Fibroblast of skin of right quadriceps (primary cell): ENCODE data around the gene GPR15.
"Not testable (repeated sequence)": the region's sequence is repeated elsewhere in the genome, so short reads cannot be mapped to it uniquely, and the experiment has no call there.

Experiments
- DNase-seq: peaks from one replicate; pipeline ENCODE4 v3.0.0-alpha.2; 2013

GPR15 gene

GRCh38 chr3:98559769-98560168 lies 28.0 kb downstream of the GPR15 start:
- not testable (repeated sequence) for DNase-seq

GRCh38 chr3:98560911-98561310 lies 29.1 kb downstream of the GPR15 start:
- no peak for DNase-seq

GRCh38 chr3:98561727-98562521 lies 30.1 kb downstream of the GPR15 start:
- peak; percentile 7 for DNase-seq

GRCh38 chr3:98563661-98564281 lies 32.0 kb downstream of the GPR15 start:
- DNase-seq, result peak; percentile 68

GRCh38 chr3:98564282-98565005 lies 32.7 kb downstream of the GPR15 start:
- no peak for DNase-seq

GRCh38 chr3:98565237-98565643 lies 33.5 kb downstream of the GPR15 start:
- DNase-seq, result peak; percentile 9

- no peak for DNase-seq
Measured at GRCh38 chr3:98565843-98566242, 34.1 kb downstream of the GPR15 start.

GRCh38 chr3:98567666-98568270 lies 36.0 kb downstream of the GPR15 start:
- DNase-seq, result no peak

- no peak for DNase-seq
Measured at GRCh38 chr3:98568402-98568801, 36.6 kb downstream of the GPR15 start.

- peak; percentile 39 for DNase-seq
Measured at GRCh38 chr3:98573181-98573728, 41.5 kb downstream of the GPR15 start.

- DNase-seq, result no peak
Measured at GRCh38 chr3:98574132-98574531, 42.4 kb downstream of the GPR15 start.

GRCh38 chr3:98577178-98577895 lies 45.6 kb downstream of the GPR15 start:
- peak; percentile 76 for DNase-seq

GRCh38 chr3:98580401-98581386 lies 48.9 kb downstream of the GPR15 start:
- no peak for DNase-seq

GRCh38 chr3:98581474-98581873 lies 49.7 kb downstream of the GPR15 start:
- no peak for DNase-seq

- DNase-seq, result no peak
Measured at GRCh38 chr3:98582042-98582441, 50.3 kb downstream of the GPR15 start.

GRCh38 chr3:98583766-98584165 lies 52.0 kb downstream of the GPR15 start:
- no peak for DNase-seq
